Smooth muscle cell (in vitro differentiated cells): ENCODE data around the gene WNT9A. TPM values are rescaled to one million over a fixed set of nuclear protein-coding genes. Genes with fewer than 3 reads are reported as not detected.

Experiments
- DNase-seq: peaks from one replicate; lab custom pipeline; 2025; ENCODE audit not compliant: unreplicated experiment; lab: John Stamatoyannopoulos, UW
- H2AFZ ChIP-seq: fragments of 200-600 bp; sonication (generic); 2 replicates; pipeline ENCODE4 v1.6.0; 2016; ENCODE audit warnings: antibody characterized with exemption, low read depth, mild to moderate bottlenecking
- H3F3A ChIP-seq: fragments of 200-600 bp; sonication (generic); 2 replicates; pipeline ENCODE4 v1.6.0; 2017; ENCODE audit warnings: antibody characterized with exemption, low read depth
- H3K27ac ChIP-seq: fragments of 200-600 bp; sonication (generic); 2 replicates; pipeline ENCODE4 v1.5.1; 2016; ENCODE audit warnings: low read depth, mild to moderate bottlenecking
- H3K27me3 ChIP-seq: fragments of 200-600 bp; sonication (generic); 2 replicates; pipeline ENCODE4 v1.6.1; 2016; ENCODE audit warnings: low read depth, mild to moderate bottlenecking
- H3K36me3 ChIP-seq: fragments of 200-600 bp; sonication (generic); 2 replicates; pipeline ENCODE4 v1.5.1; 2016; ENCODE audit warnings: low read depth
- H3K4me1 ChIP-seq: fragments of 200-600 bp; sonication (generic); 2 replicates; pipeline ENCODE4 v1.5.1; 2016; ENCODE audit warnings: low read depth
- H3K4me2 ChIP-seq: fragments of 200-600 bp; sonication (generic); 2 replicates; pipeline ENCODE4 v1.6.0; 2016; ENCODE audit warnings: mild to moderate bottlenecking
- H3K4me3 ChIP-seq: fragments of 200-600 bp; sonication (generic); 2 replicates; pipeline ENCODE4 v1.5.1; 2016; ENCODE audit warnings: mild to moderate bottlenecking
- H3K79me2 ChIP-seq: fragments of 200-600 bp; sonication (generic); 2 replicates; pipeline ENCODE4 v1.6.0; 2016; ENCODE audit warnings: low read depth, mild to moderate bottlenecking
- H3K9ac ChIP-seq: fragments of 200-600 bp; sonication (generic); 2 replicates; pipeline ENCODE4 v1.6.0; 2016; ENCODE audit warnings: low read depth
- H3K9me3 ChIP-seq: fragments of 200-600 bp; sonication (generic); replicated peaks from 2 replicates; pipeline ENCODE4 v1.5.1; 2016; ENCODE audit warnings: low read depth
- H4K20me1 ChIP-seq: fragments of 200-600 bp; sonication (generic); 2 replicates; pipeline ENCODE4 v1.6.0; 2016; ENCODE audit warnings: low read depth
- CTCF ChIP-seq: fragments of 200-600 bp; sonication (generic); IDR thresholded peaks from 2 replicates; pipeline ENCODE4 v1.5.1; 2017; ENCODE audit warnings: borderline replicate concordance, mild to moderate bottlenecking, antibody characterized with exemption; ENCODE audit not compliant: insufficient read depth, poor library complexity, severe bottlenecking
- WGBS: methylation state at CpG from one replicate; pipeline ENCODE4 v1.1.7; 2016; ENCODE audit warnings: low lambda C conversion rate; 5-methylcytosine and 5-hydroxymethylcytosine counted together
- polyA plus RNA-seq: library from polyadenylated mRNA; unstranded; fragments of >200 nt; fragmentation: Nextera tagmentation; extraction: Ambion mirVana; gene quantifications from 2 replicates; pipeline ENCODE4 v1.2.1, GENCODE V29; 2016
- total RNA-seq: library from RNA; depleted of rRNA; stranded (reverse); fragments of >200 nt; gene quantifications from 2 replicates; pipeline ENCODE4 v1.2.3, GENCODE V29; 2014

The WNT9A gene
- total and polyA plus RNA-seq, 2 experiments from 2014 or later = 0.03 to 2.6 TPM

- Histone ChIP-seq H3K9ac (no peak overlapping the region), H3K9me3 (no peaks in the 10 kb centered on the region), H3K27me3 (no peaks in the 10 kb centered on the region), H3K4me1 (peaks cover 12% of the 10 kb centered on the region), H3K79me2 (no peaks in the 10 kb centered on the region), H3K36me3 (no peaks in the 10 kb centered on the region), H3K4me3 (no peak overlapping the region), H2AFZ (no peak overlapping the region), H4K20me1 (no peaks in the 10 kb centered on the region), H3K27ac (no peak overlapping the region), H3F3A (no peaks in the 10 kb centered on the region), H3K4me2 (no peak overlapping the region)
- 95% methylated on average over 36 of the region's 38 CpGs for WGBS
- TF ChIP-seq CTCF = no peak
- no peak for DNase-seq
These were observed 22.7 kb downstream of the WNT9A start for GRCh38 chr1:227924833-227925574.

GRCh38 chr1:227924168-227924832 is 23.4 kb downstream of the WNT9A start:
- no peak for TF ChIP-seq CTCF
- H2AFZ ChIP-seq = no peak overlapping the region
- H3K79me2 ChIP-seq = no peaks in the 10 kb centered on the region
- no peaks in the 10 kb centered on the region for H4K20me1 ChIP-seq
- no peaks in the 10 kb centered on the region for H3K36me3 ChIP-seq
- no peak overlapping the region for H3K9ac ChIP-seq
- no peak for DNase-seq
- no peak overlapping the region for H3K27ac ChIP-seq
- no peaks in the 10 kb centered on the region for H3F3A ChIP-seq
- no peak overlapping the region for H3K4me2 ChIP-seq
- no peak overlapping the region for H3K4me3 ChIP-seq
- H3K9me3 ChIP-seq = no peaks in the 10 kb centered on the region
- peaks cover 13% of the 10 kb centered on the region for H3K4me1 ChIP-seq
- H3K27me3 ChIP-seq = no peaks in the 10 kb centered on the region
- 97% methylated on average over 22 of the region's 24 CpGs for WGBS

DNA sequence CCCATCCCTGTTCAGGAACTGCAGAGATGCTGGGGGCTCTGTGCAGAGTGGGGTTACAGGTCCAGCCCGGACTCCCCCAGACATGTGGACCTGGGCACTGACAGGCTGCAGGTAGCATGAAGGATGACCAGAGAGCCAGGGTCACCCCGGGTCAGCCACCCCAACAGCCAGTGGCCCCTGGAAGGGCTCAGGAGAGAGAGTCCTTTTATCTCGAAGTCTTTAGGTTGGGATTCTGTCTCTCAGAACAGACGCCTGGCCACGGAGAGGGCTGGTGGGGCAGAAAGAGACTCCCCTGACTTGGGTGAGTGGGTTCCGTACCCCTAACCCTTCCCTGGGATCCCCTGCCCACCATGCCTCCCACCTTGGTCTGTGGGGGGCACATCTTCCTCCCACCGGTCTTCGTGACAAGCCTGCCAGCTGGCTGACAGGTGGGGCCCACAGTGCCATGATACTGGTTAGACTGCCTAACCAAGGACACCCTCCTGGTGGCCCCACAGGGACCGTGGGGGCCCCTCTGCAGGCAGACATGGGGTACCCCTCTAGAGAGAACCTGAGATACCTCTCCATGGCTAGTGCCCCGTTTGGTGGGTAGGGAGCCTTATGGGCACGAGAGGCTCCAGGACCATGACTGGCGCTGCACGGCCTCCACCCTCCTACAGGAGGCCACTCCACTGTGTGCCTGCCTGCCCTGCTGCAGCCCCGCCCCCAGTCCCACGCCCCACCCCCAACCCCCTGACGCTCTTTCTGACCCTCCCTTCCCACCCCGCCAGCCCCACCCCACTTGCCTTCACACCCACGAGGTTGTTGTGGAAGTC is 24.2 kb downstream of the WNT9A start:
- Histone ChIP-seq H3K9me3 (no peaks in the 10 kb centered on the region), H3K4me1 (peaks cover 13% of the 10 kb centered on the region), H3K4me3 (no peak overlapping the region), H4K20me1 (no peaks in the 10 kb centered on the region), H3K79me2 (no peaks in the 10 kb centered on the region), H3K27me3 (no peaks in the 10 kb centered on the region), H2AFZ (no peak overlapping the region), H3K36me3 (no peaks in the 10 kb centered on the region), H3K4me2 (no peak overlapping the region), H3K27ac (no peak overlapping the region), H3K9ac (no peak overlapping the region), H3F3A (no peaks in the 10 kb centered on the region)
- TF ChIP-seq CTCF = no peak
- WGBS = 91% methylated on average over 15 of the region's 18 CpGs
- DNase-seq = no peak
